Skeletal muscle satellite cell (primary cell): Measurements from ENCODE around the gene SMG7.
A peak's percentile ranks its signal among the peaks of the same experiment; 100 is the strongest.

Experiments
- H3K27me3 ChIP-seq: 2 replicates; pipeline ENCODE4 v1.7.0; 2013; ENCODE audit warnings: low read length; ENCODE audit not compliant: control insufficient read depth, insufficient read depth
- H3K36me3 ChIP-seq: 2 replicates; pipeline ENCODE4 v1.7.0; 2013; ENCODE audit warnings: mild to moderate bottlenecking, control low read depth, low read length; ENCODE audit not compliant: insufficient read depth
- H3K4me1 ChIP-seq: 2 replicates; pipeline ENCODE4 v1.7.0; 2013; ENCODE audit warnings: low read length; ENCODE audit not compliant: control insufficient read depth, insufficient read depth
- H3K4me2 ChIP-seq: 2 replicates; pipeline ENCODE4 v1.7.0; 2013; ENCODE audit warnings: mild to moderate bottlenecking, low read length
- H3K4me3 ChIP-seq: 2 replicates; pipeline ENCODE4 v1.7.0; 2013; ENCODE audit warnings: low read length
- H3K9ac ChIP-seq: 2 replicates; pipeline ENCODE4 v1.7.0; 2013; ENCODE audit warnings: mild to moderate bottlenecking, low read depth, low read length, moderate library complexity
- H3K9me3 ChIP-seq: replicated peaks from 2 replicates; pipeline ENCODE4 v1.7.0; 2013; ENCODE audit warnings: mild to moderate bottlenecking, control low read depth, low read length

The SMG7 gene

DNA sequence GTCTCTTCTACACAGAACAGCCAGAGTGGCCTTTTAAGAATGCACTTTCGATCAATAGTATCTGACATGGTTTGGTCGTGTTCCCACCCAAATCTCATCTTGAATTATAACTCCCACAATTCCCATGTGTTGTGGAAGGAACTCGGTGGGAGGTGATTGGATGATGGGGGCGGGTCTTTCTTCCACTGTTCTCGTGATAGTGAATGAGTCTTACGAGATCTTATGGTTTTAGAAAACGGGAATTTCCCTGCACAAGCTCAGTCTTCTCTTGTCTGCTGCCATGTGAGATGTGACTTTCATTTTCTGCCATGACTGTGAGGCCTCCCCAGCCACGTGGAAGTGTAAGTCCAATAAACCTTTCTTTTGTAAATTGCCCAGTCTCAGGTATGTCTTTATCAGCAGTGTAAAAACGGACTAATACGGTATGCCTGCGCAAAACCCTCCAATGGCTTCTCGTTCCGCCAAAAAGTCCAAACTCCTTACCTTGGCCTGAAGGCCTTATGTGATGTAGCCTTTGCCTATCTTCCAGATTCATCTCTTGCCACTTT, 23.0 kb upstream of the SMG7 start:
- Histone ChIP-seq H3K9me3 (no peaks in the 10 kb centered on the region), H3K36me3 (no peaks in the 10 kb centered on the region), H3K9ac (no peak overlapping the region), H3K4me2 (no peak overlapping the region), H3K4me3 (no peak overlapping the region), H3K27me3 (no peaks in the 10 kb centered on the region), H3K4me1 (peaks cover 16% of the 10 kb centered on the region)

DNA sequence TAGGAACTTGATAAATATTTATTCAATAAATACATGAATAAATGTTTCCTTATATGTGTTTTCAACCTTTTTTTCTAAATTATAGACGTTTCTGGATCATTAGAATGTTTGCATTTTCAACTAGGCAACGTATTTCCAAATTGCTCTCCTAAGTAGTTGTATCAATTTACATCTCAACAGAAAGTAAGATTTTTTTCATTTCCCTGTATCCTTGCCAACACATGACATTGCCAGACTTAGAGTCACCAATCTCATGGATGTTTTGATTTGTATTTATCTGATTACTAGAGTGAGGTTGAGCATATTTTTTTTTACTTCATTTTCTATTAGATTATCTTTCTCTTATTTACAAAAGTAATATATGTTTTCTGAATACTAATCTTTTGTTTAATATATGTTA, 22.2 kb upstream of the SMG7 start:
- no peak overlapping the region for H3K4me2 ChIP-seq
- no peaks in the 10 kb centered on the region for H3K36me3 ChIP-seq
- H3K4me1 ChIP-seq, result peaks cover 14% of the 10 kb centered on the region
- H3K9me3 ChIP-seq, result no peaks in the 10 kb centered on the region
- no peaks in the 10 kb centered on the region for H3K27me3 ChIP-seq
- H3K9ac ChIP-seq, result no peak overlapping the region
- no peak overlapping the region for H3K4me3 ChIP-seq

DNA sequence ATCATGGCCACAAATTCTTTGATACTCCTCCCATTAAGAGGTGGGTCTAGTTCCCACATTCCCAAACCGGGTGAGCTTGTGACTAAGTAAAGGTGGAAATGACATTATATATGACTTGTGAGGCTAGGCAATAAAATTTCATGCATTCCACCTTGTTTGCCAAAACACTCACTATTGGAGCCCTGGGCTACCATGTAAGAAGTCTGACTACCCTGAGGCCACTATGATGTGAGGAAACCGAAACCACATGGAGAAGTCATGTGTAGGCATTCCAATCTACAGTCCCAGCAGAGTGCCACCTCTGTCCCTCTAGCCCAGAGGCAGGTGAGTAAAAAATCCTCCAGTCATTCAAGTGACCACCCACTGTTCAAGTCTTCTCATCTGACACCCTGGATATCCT, 17.9 kb upstream of the SMG7 start:
- H3K4me3 ChIP-seq, result no peak overlapping the region
- peak overlapping the region; percentile 6 for H3K4me2 ChIP-seq
- H3K36me3 ChIP-seq, result no peaks in the 10 kb centered on the region
- no peak overlapping the region for H3K9ac ChIP-seq
- peaks cover 14% of the 10 kb centered on the region for H3K4me1 ChIP-seq
- H3K9me3 ChIP-seq, result no peaks in the 10 kb centered on the region
- peaks cover 5% of the 10 kb centered on the region for H3K27me3 ChIP-seq

DNA sequence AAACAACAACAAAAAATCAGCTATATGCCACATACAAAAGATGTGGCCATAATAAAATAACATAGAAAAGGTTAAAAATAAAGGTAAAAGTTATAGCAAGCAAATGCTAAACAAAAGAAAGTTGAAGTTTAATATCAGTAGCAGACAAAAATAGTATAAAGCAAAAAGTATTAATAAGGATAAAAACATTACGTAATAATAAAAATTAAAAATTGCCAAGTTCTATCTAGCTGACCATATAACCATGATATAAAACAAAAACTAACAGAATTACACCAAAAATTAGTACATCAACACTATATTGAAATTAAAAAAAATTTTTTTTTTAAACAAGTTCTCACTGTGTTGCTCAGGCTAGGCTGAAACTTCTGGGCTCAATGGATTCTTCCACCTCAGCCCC, 15.5 kb upstream of the SMG7 start:
- no peak overlapping the region for H3K4me3 ChIP-seq
- no peaks in the 10 kb centered on the region for H3K36me3 ChIP-seq
- peaks cover 5% of the 10 kb centered on the region for H3K27me3 ChIP-seq
- H3K4me2 ChIP-seq, result no peak overlapping the region
- no peak overlapping the region for H3K9ac ChIP-seq
- H3K9me3 ChIP-seq, result no peaks in the 10 kb centered on the region
- H3K4me1 ChIP-seq, result peaks cover 14% of the 10 kb centered on the region

DNA sequence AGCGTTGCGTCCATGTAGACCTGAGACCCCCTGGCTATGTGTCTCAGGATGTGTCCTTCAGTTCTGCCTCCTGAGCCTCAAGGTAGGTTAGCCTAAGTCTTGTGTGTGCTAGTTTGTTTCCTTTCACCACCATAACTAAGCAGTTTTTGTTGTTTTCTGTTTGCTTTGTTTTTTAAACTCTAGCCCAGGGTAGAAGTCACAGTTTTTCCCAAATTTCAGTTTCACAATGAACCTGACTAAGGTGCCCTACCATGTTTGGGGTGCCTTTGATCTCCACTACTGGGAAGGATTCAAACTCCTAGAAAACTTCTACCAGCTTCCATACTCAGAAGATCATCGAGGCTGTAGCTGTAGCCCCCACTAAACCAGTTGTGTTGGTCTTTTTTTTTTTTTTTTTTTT, 14.8 kb upstream of the SMG7 start:
- H3K4me3 ChIP-seq, result no peak overlapping the region
- H3K27me3 ChIP-seq, result peaks cover 5% of the 10 kb centered on the region
- H3K4me1 ChIP-seq, result peaks cover 14% of the 10 kb centered on the region
- no peak overlapping the region for H3K4me2 ChIP-seq
- no peak overlapping the region for H3K9ac ChIP-seq
- no peaks in the 10 kb centered on the region for H3K36me3 ChIP-seq
- no peaks in the 10 kb centered on the region for H3K9me3 ChIP-seq

DNA sequence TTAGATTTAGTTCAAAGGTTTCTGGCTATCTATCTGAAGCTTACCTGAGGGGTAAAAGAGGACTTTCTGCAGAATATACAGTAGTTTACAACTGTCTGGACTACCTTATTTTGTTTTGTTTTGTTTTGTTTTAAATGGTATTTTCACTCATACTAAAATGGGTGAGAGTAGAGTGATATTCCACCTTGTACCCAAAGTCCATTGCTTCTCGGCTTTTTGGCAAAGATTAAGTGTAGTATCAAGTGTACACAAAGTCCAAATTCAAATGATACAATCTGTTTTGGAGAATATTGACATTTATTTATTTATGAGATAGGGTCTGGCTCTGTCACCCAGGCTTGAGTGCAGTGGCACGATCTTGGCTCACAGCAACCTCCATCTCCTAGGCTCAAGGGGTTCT, 11.7 kb upstream of the SMG7 start:
- Histone ChIP-seq H3K4me2 (no peak overlapping the region), H3K36me3 (no peaks in the 10 kb centered on the region), H3K9ac (no peak overlapping the region), H3K4me1 (no peaks in the 10 kb centered on the region), H3K9me3 (no peaks in the 10 kb centered on the region), H3K27me3 (peaks cover 8% of the 10 kb centered on the region), H3K4me3 (no peak overlapping the region)

DNA sequence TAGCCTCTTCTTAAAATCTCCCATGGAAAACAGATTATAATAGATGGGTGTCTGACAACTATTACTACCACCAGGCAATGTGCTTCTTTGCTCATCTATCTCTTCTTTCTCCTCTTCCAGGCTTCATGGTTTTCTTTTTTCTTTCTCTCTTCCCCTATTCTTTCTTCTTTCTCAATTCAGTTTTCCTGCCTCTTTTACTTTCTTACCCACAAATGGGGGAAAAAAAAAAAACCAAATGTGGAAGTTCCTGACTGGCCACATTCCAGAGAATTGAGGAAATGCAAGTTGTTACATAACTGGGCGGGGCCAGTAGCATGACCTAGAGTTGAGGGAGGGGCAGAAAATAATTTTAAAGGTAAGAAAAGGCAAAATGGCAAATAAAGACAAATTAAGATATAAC, 10.9 kb upstream of the SMG7 start:
- Histone ChIP-seq H3K4me1 (no peaks in the 10 kb centered on the region), H3K9ac (no peak overlapping the region), H3K4me2 (no peak overlapping the region), H3K4me3 (no peak overlapping the region), H3K36me3 (no peaks in the 10 kb centered on the region), H3K27me3 (peaks cover 8% of the 10 kb centered on the region), H3K9me3 (no peaks in the 10 kb centered on the region)

DNA sequence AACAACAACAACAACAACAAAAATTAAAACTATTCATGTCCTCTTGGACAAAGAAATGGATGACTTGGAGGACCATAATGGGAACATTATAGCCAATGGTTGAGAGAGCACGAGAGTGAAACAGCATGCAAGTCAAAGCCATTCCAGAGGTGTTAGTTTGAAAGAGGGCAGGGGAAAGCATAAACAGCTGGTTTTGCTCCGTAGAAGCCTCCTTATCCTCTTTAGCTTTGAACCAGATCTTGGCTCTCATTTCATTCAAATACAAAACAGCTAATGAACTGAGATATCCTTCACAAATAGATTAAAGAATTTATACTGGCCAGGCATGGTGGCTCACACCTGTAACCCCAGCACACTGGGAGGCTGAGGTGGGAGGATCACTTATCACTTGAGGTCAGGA, 8.7 kb upstream of the SMG7 start:
- H3K36me3 ChIP-seq, result no peaks in the 10 kb centered on the region
- H3K4me3 ChIP-seq, result no peak overlapping the region
- H3K4me2 ChIP-seq, result no peak overlapping the region
- H3K27me3 ChIP-seq, result peaks cover 3% of the 10 kb centered on the region
- no peak overlapping the region for H3K9ac ChIP-seq
- H3K4me1 ChIP-seq, result peaks cover 3% of the 10 kb centered on the region
- no peaks in the 10 kb centered on the region for H3K9me3 ChIP-seq

DNA sequence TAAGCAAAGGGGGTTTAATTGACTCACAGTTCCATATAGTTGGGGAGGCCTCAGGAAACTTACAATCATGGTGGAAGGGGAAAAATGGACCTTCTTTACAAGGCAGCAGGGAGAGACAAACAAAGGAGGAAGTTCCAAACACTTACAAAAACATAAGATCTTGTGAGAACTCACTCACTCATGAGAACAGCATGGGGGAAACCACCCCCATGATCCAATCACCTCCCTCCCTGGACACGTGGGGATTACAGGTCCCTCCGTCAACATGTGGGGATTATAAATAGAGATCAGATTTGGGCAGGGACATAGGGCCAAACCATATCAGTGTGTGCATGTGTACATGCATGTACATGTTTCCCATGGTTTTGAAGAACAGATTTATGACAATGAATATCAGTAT, 5.5 kb upstream of the SMG7 start:
- no peak overlapping the region for H3K4me3 ChIP-seq
- peaks cover 3% of the 10 kb centered on the region for H3K27me3 ChIP-seq
- no peaks in the 10 kb centered on the region for H3K36me3 ChIP-seq
- H3K9me3 ChIP-seq, result no peaks in the 10 kb centered on the region
- peaks cover 7% of the 10 kb centered on the region for H3K4me1 ChIP-seq
- no peak overlapping the region for H3K4me2 ChIP-seq
- H3K9ac ChIP-seq, result no peak overlapping the region

DNA sequence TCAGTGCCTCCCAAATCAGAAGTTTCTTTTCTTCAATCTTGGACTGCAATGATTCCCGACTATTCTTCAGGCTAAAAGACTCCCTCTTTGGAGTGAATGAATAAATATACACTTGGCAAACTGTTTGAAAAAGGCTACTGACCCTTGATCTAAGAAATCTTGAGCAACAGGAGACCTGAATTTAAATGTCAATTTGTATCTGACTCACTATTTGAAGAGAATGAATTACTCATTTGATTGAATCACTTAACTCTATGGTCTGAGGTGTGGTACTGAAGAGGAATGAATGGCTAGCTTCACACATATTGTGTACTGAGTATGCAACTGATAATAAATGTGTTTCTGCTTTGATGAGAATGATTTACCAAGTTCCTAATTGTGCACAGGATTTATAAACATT, 4.6 kb upstream of the SMG7 start:
- no peak overlapping the region for H3K9ac ChIP-seq
- no peak overlapping the region for H3K4me2 ChIP-seq
- no peaks in the 10 kb centered on the region for H3K9me3 ChIP-seq
- H3K27me3 ChIP-seq, result peaks cover 3% of the 10 kb centered on the region
- H3K36me3 ChIP-seq, result no peaks in the 10 kb centered on the region
- H3K4me1 ChIP-seq, result peaks cover 7% of the 10 kb centered on the region
- no peak overlapping the region for H3K4me3 ChIP-seq

DNA sequence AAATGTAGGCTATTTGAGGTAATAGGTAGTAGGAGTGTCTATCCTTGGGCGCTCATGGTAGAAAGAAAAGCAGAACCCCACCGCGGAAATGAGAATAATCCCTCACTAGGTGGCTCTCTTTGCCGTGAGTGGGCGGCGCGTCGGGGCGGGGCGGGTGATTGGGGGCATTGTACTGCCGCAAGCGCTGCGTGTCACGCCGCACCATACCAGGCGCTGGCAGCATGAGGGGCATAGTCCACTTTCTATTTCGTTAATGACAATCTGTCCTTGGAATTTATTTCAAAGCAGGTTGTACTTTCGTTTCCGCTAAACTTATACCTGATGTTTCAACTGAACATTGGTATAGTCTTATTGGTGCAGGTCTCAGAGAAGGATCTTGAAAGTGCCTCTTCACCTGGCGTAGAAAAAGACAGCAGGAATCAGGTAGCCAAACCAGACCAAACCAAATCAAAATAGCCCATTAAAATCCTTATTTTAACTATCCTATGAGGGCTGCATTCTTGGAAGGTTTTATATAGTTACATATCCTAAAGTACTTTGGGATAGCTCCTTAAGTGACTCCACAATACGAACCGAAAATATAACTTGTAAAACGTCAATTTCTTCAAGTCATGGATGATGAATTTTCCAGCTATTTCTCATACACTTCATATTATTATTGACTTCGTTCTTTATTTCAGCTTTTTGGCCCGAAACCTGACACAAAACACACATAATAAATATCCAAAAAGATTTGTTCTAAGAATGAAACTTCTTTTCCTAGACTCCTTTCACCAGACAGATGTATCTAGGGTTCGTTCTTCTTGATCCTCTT, 1.9 kb upstream of the SMG7 start:
- Histone ChIP-seq H3K4me3 (peak overlapping the region; percentile 86), H3K4me1 (peaks cover 15% of the 10 kb centered on the region), H3K36me3 (no peaks in the 10 kb centered on the region), H3K4me2 (peak overlapping the region; percentile 87), H3K27me3 (peaks cover 2% of the 10 kb centered on the region), H3K9ac (peak overlapping the region; percentile 97), H3K9me3 (no peaks in the 10 kb centered on the region)
